GM12873 (cell line): ENCODE results near the gene SDR9C7.

Experiments
- CTCF ChIP-seq: IDR thresholded peaks from 2 replicates; pipeline ENCODE4 v1.5.1; 2012; ENCODE audit warnings: low read depth, mild to moderate bottlenecking, moderate library complexity, low read length, control low read depth; ENCODE audit not compliant: insufficient read depth; ENCODE audit errors: missing control alignments

SDR9C7 gene

GRCh38 chr12:56932867-56933266, 1.3 kb downstream of the SDR9C7 start:
- no peak for TF ChIP-seq CTCF

- TF ChIP-seq CTCF, result no peak
These were observed 2.1 kb downstream of the SDR9C7 start for GRCh38 chr12:56932146-56932545.

GRCh38 chr12:56931474-56931978, 2.7 kb downstream of the SDR9C7 start:
- TF ChIP-seq CTCF, result no peak

- no peak for TF ChIP-seq CTCF
These were observed 4.0 kb downstream of the SDR9C7 start for GRCh38 chr12:56930241-56930640.

- TF ChIP-seq CTCF, result no peak
These were observed 4.4 kb downstream of the SDR9C7 start for GRCh38 chr12:56929780-56930179.

- TF ChIP-seq CTCF, result no peak
These were observed 5.9 kb downstream of the SDR9C7 start for GRCh38 chr12:56928262-56928661.

GRCh38 chr12:56927281-56927680, 6.9 kb downstream of the SDR9C7 start:
- no peak for TF ChIP-seq CTCF

- no peak for TF ChIP-seq CTCF
These were observed 12.2 kb downstream of the SDR9C7 start for GRCh38 chr12:56922031-56922430.
